Endothelial cell of umbilical vein (primary cell): Measurements from ENCODE around the gene KATNAL1. TPM values are rescaled to one million over a fixed set of nuclear protein-coding genes. Genes with fewer than 3 reads are reported as not detected.

Source experiments
- BruUV-seq: library from RNA; stranded (reverse); fragments of 400-500 nt; replicated peaks from 2 replicates; lab custom pipeline; 2021; lab: Mats Ljungman, UMichigan
- CTCF ChIA-PET: fragments of 300-600, 350-600 bp; sonication (Branson Sonifier 250); formaldehyde crosslinking; loops from one replicate; lab custom pipeline; 2021; ENCODE audit warnings: antibody characterized with exemption, inconsistent platforms; lab: Charles Lee
- POLR2A ChIA-PET: fragments of 300-600, 350-600 bp; sonication (Branson Sonifier 250); formaldehyde crosslinking; loops from one replicate; lab custom pipeline; 2021; ENCODE audit warnings: antibody characterized with exemption, inconsistent platforms; lab: Charles Lee
- DNase-seq: peaks from one replicate; pipeline ENCODE4 v3.0.0-alpha.2; 2011; ENCODE audit warnings: low read depth, low spot score
- FAIRE-seq: peaks from 2 replicates; lab custom pipeline; 2011; peaks lifted over from hg19 to GRCh38; lab: Jason Lieb, UNC
- H2AFZ ChIP-seq: 2 replicates; pipeline ENCODE4 v1.6.0; 2012; ENCODE audit warnings: low read depth, low read length, control low read depth, inconsistent platforms
- H3K27ac ChIP-seq: 2 replicates; pipeline ENCODE4 v1.5.1; 2011; ENCODE audit warnings: low read depth, mild to moderate bottlenecking, control low read depth, low read length, moderate library complexity; ENCODE audit not compliant: insufficient read depth
- H3K27me3 ChIP-seq, 2 experiments: 2 replicates each; pipeline versions ENCODE4 v1.6.0 to v1.6.1; 2011; ENCODE audit warnings: low read length in 2 of 2, mixed read lengths in 1 of 2; ENCODE audit not compliant: control insufficient read depth in 2 of 2, insufficient read depth in 2 of 2
- H3K36me3 ChIP-seq, 2 experiments: 2 replicates in 1 of 2; 3 replicates in 1 of 2; pipeline ENCODE4 v1.5.1; 2011; ENCODE audit warnings: low read length in 2 of 2, mild to moderate bottlenecking in 1 of 2, moderate library complexity in 1 of 2; ENCODE audit not compliant: control insufficient read depth in 2 of 2, insufficient read depth in 2 of 2; ENCODE audit errors: extremely low read depth in 1 of 2
- H3K4me1 ChIP-seq: 3 replicates; pipeline ENCODE4 v1.5.1; 2011; ENCODE audit warnings: mild to moderate bottlenecking, low read length; ENCODE audit not compliant: control insufficient read depth, insufficient read depth; ENCODE audit errors: extremely low read depth
- H3K4me2 ChIP-seq: 2 replicates; pipeline ENCODE4 v1.6.1; 2011; ENCODE audit warnings: low read length, control low read depth, mixed read lengths; ENCODE audit not compliant: insufficient read depth
- H3K4me3 ChIP-seq, 3 experiments: fragments of 200-600 bp in 1 of 3; sonication (generic), shearing (Covaris generic) in 1 of 3; replicated peaks in 1 of 3; 2 replicates each; pipeline ENCODE4 v1.5.1; 2011 to 2016; ENCODE audit warnings: control low read depth in 3 of 3, low read length in 3 of 3, mild to moderate bottlenecking in 2 of 3, inconsistent platforms in 1 of 3, low read depth in 1 of 3, moderate library complexity in 1 of 3; ENCODE audit not compliant: insufficient read depth in 1 of 3
- H3K79me2 ChIP-seq: 2 replicates; pipeline ENCODE4 v1.6.0; 2012; ENCODE audit warnings: low read length, inconsistent platforms; ENCODE audit not compliant: control insufficient read depth, insufficient read depth
- H3K9ac ChIP-seq: replicated peaks from 2 replicates; pipeline ENCODE3; 2011; ENCODE audit warnings: low read length, control low read depth; ENCODE audit not compliant: insufficient read depth; ENCODE audit errors: extremely low read depth
- H3K9me1 ChIP-seq: replicated peaks from 3 replicates; pipeline ENCODE4 v1.6.0; 2011; ENCODE audit warnings: mild to moderate bottlenecking, low read length; ENCODE audit not compliant: control insufficient read depth, insufficient read depth; ENCODE audit errors: extremely low read depth
- H3K9me3 ChIP-seq: replicated peaks from 2 replicates; pipeline ENCODE4 v1.5.1; 2012; ENCODE audit warnings: low read length, inconsistent platforms; ENCODE audit not compliant: control insufficient read depth, insufficient read depth
- H4K20me1 ChIP-seq: replicated peaks from 2 replicates; pipeline ENCODE3; 2011; ENCODE audit warnings: mild to moderate bottlenecking, low read length; ENCODE audit not compliant: control insufficient read depth, insufficient read depth; ENCODE audit errors: extremely low read depth
- CTCF ChIP-seq, 2 donors: IDR thresholded peaks; 1 replicate in 1 of 2; 2 replicates in 1 of 2; pipeline ENCODE4 v1.5.1; 2011; ENCODE audit warnings: low read length in 2 of 2, mild to moderate bottlenecking in 2 of 2, moderate library complexity in 2 of 2, control low read depth in 1 of 2, inconsistent platforms in 1 of 2, low read depth in 1 of 2; ENCODE audit not compliant: insufficient read depth in 1 of 2; ENCODE audit errors: extremely low read depth in 1 of 2
- EZH2 ChIP-seq: IDR thresholded peaks from 2 replicates; pipeline ENCODE4 v1.6.1; 2012; ENCODE audit warnings: borderline replicate concordance, low read depth, mild to moderate bottlenecking, moderate library complexity, low read length, inconsistent platforms; ENCODE audit not compliant: severe bottlenecking
- FOS ChIP-seq: IDR thresholded peaks from 2 replicates; pipeline ENCODE4 v1.6.1; 2011; ENCODE audit warnings: mild to moderate bottlenecking, low read length, moderate library complexity, borderline replicate concordance; ENCODE audit not compliant: insufficient read depth
- GATA2 ChIP-seq: IDR thresholded peaks from 2 replicates; pipeline ENCODE4 v1.7.0; 2011; ENCODE audit warnings: low read depth, mild to moderate bottlenecking, moderate library complexity, mixed read lengths, low read length; ENCODE audit not compliant: insufficient read length, insufficient read depth
- JUN ChIP-seq: IDR thresholded peaks from 2 replicates; pipeline ENCODE4 v1.6.1; 2011; ENCODE audit warnings: borderline replicate concordance, low read depth; ENCODE audit not compliant: insufficient read length, insufficient read depth
- MAX ChIP-seq: IDR thresholded peaks from 2 replicates; pipeline ENCODE4 v1.6.1; 2011; ENCODE audit not compliant: insufficient read depth, insufficient read length
- MYC ChIP-seq: IDR thresholded peaks from one replicate; pipeline ENCODE4 v1.6.1; 2011; ENCODE audit warnings: mild to moderate bottlenecking, low read depth, low read length
- POLR2A ChIP-seq: IDR thresholded peaks from 2 replicates; pipeline ENCODE4 v1.6.1; 2012; ENCODE audit warnings: low read depth, mild to moderate bottlenecking, control low read depth, low read length
- POLR2AphosphoS5 ChIP-seq: IDR thresholded peaks from 2 replicates; pipeline ENCODE4 v1.6.1; 2012; ENCODE audit warnings: low read depth, mild to moderate bottlenecking, control low read depth, low read length, moderate library complexity; ENCODE audit not compliant: insufficient read depth
- dilution Hi-C: fragments of 300-500 bp; cut with MboI; formaldehyde crosslinking; loops from one replicate; pipeline ENCODE4 v1.15.0; 2019; ENCODE audit warnings: low sequenced_read_pairs; ENCODE audit not compliant: extremely low pct_ligation_motif_present
- intact Hi-C: fragments of 100-400 bp; cut with micrococcal nuclease; formaldehyde crosslinking; loops from one replicate; pipeline ENCODE4 v1.10.0; 2022
- polyA plus RNA-seq, 4 experiments: library from polyadenylated mRNA; depleted of rRNA in 3 of 4; stranded (reverse) in 3 of 4; unstranded in 1 of 4; fragments of >200 nt; gene quantifications; 2 replicates each; pipeline versions ENCODE4 v1.2.1 to v1.2.3, GENCODE V29; 2011 to 2012; ENCODE audit warnings: missing spikeins in 1 of 4
- total RNA-seq: library from RNA; stranded (reverse); gene quantifications from 2 replicates; pipeline ENCODE4 v1.2.3, GENCODE V29; 2021

KATNAL1 gene
- total and polyA plus RNA-seq, 2 donors (not counting 3 experiments of a cell fraction or from before 2014, with no cell fraction given), result 7.2 to 49.2 TPM

DNA sequence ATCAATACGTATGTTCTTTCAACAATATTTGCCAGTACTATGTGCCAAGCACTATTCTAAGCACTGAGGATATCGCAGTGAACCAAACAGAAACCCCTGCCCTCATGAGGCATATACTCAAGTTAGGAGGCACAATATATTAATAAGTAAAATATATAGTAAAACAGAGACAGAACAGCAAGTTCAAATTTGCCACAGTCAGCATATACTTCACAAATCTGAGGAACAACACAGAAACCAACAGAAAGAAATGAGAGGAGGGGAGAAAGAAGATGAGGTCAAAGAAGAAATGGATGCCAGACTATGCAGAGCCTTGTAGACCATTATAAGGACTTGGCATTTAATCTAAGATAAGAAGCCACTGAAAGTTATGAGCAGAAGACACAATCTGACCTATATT, 59.9 kb downstream of the KATNAL1 start:
- no peak overlapping the region for H3K27ac ChIP-seq
- ChIA-PET POLR2A (no interaction called here), CTCF (no interaction called here)
- H4K20me1 ChIP-seq, result peaks cover 2% of the 10 kb centered on the region
- dilution Hi-C loops, result no loop called here
- H3K9me1 ChIP-seq, result no peaks in the 10 kb centered on the region
- TF ChIP-seq JUN, result no peak
- TF ChIP-seq EZH2, result no peak
- no peak for TF ChIP-seq MAX
- no peak for TF ChIP-seq MYC
- TF ChIP-seq FOS, result no peak
- no peak for TF ChIP-seq GATA2
- no peak for TF ChIP-seq CTCF (IDR thresholded peaks at IDR 0.05; ENCODE audit: extremely low read depth in 1 of 2, insufficient read depth in 1 of 2, low read depth in 1 of 2, low read length in 2 of 2)
- TF ChIP-seq POLR2AphosphoS5, result no peak
- no peak for TF ChIP-seq POLR2A
- peaks cover 8% of the 10 kb centered on the region for H3K79me2 ChIP-seq
- H2AFZ ChIP-seq, result no peak overlapping the region
- intact Hi-C loops, result no loop called here
- DNase-seq (no peak), FAIRE-seq (no peak)
- H3K9ac ChIP-seq, result no peak overlapping the region
- H3K4me2 ChIP-seq, result no peak overlapping the region
- no peaks in the 10 kb centered on the region for H3K9me3 ChIP-seq
- H3K36me3 ChIP-seq, result no peaks in the 10 kb centered on the region
- no TSS peak for BruUV-seq
- no peak overlapping the region for H3K4me3 ChIP-seq
- H3K4me1 ChIP-seq, result no peaks in the 10 kb centered on the region
- no peaks in the 10 kb centered on the region for H3K27me3 ChIP-seq
